ENCODE data around the gene CMIP.

GRCh38 chr16:81650281-81650680 is 205.7 kb downstream of the CMIP start:
- TF ChIP-seq YY1 (IDR thresholded peaks at IDR 0.05; ENCODE audit: insufficient read depth, insufficient read length) (no peak), ZNF274 (IDR thresholded peaks at IDR 0.05; ENCODE audit: low read depth, low read length) (no peak)

All from NT2/D1 (cell line).